Skeletal muscle tissue (tissue), 4 donors: ENCODE results near the gene RILPL1. TPM values are rescaled to one million over a fixed set of nuclear protein-coding genes. Genes with fewer than 3 reads are reported as not detected.
A peak's percentile ranks its signal among the peaks of the same experiment; 100 is the strongest.
"Not testable (repeated sequence)": the region's sequence is repeated elsewhere in the genome, so short reads cannot be mapped to it uniquely, and the experiment has no call there.

ENCODE experiments used
- H3K27ac ChIP-seq: one replicate; pipeline ENCODE4 v1.7.0; 2013; ENCODE audit warnings: mild to moderate bottlenecking, low read depth, low read length, inconsistent platforms
- H3K27me3 ChIP-seq, 3 donors: one replicate each; pipeline ENCODE4 v1.7.0; 2013; ENCODE audit warnings: low read length in 3 of 3; ENCODE audit not compliant: control insufficient read depth in 3 of 3, insufficient read depth in 3 of 3
- H3K36me3 ChIP-seq, 3 donors: one replicate each; pipeline ENCODE4 v1.7.0; 2013; ENCODE audit warnings: low read length in 3 of 3; ENCODE audit not compliant: control insufficient read depth in 3 of 3, insufficient read depth in 3 of 3
- H3K4me1 ChIP-seq, 3 donors: one replicate each; pipeline ENCODE4 v1.7.0; 2013; ENCODE audit warnings: low read length in 3 of 3, mild to moderate bottlenecking in 3 of 3; ENCODE audit not compliant: control insufficient read depth in 3 of 3, insufficient read depth in 3 of 3
- H3K4me3 ChIP-seq, 3 donors: one replicate each; pipeline ENCODE4 v1.7.0; 2013; ENCODE audit warnings: low read length in 3 of 3
- H3K9ac ChIP-seq, 3 donors: one replicate each; pipeline ENCODE4 v1.7.0; 2013; ENCODE audit warnings: low read length in 3 of 3, mild to moderate bottlenecking in 3 of 3, moderate library complexity in 2 of 3, low read depth in 1 of 3
- H3K9me3 ChIP-seq, 3 donors: one replicate each; pipeline ENCODE4 v1.7.0; 2013; ENCODE audit warnings: low read length in 3 of 3; ENCODE audit not compliant: control insufficient read depth in 3 of 3
- total RNA-seq: library from RNA; depleted of rRNA; stranded (reverse); fragments of >200 nt; gene quantifications from one replicate; pipeline ENCODE4 v1.2.3, GENCODE V29; 2014
- donor health status: Osteomylitis.

RILPL1 gene
- total RNA-seq, 1 donor from 2014 or later: 5.2 TPM

- Histone ChIP-seq H3K27ac (peak overlapping the region; percentile 81), H3K36me3 (peaks cover 52 to 64% (median 60%) of the 10 kb centered on the region in 3 donors), H3K4me1 (peaks cover 9 to 17% (median 15%) of the 10 kb centered on the region in 3 donors), H3K27me3 (no peaks in the 10 kb centered on the region), H3K9ac (peak overlapping the region; percentile 53 to 70 (median 57)), H3K4me3 (peak overlapping the region; percentile 23 to 48 (median 41)), H3K9me3 (no peaks in the 10 kb centered on the region)
Observed at GRCh38 chr12:123519141-123520001, 14.1 kb downstream of the RILPL1 start.

GRCh38 chr12:123516216-123516780 lies 17.2 kb downstream of the RILPL1 start:
- Histone ChIP-seq H3K36me3 (peaks cover 54 to 60% (median 56%) of the 10 kb centered on the region in 3 donors), H3K27ac (no peak overlapping the region), H3K9me3 (no peaks in the 10 kb centered on the region), H3K4me1 (peaks cover 9 to 17% (median 15%) of the 10 kb centered on the region in 3 donors), H3K4me3 (no peak overlapping the region), H3K27me3 (no peaks in the 10 kb centered on the region), H3K9ac (no peak overlapping the region)

- not testable (repeated sequence) for H3K4me1 ChIP-seq, H3K27ac ChIP-seq, H3K9me3 ChIP-seq, H3K4me3 ChIP-seq, H3K9ac ChIP-seq, H3K27me3 ChIP-seq
- peaks cover 49 to 54% (median 51%) of the 10 kb centered on the region in 3 donors for H3K36me3 ChIP-seq
Observed at GRCh38 chr12:123514582-123515221, 18.8 kb downstream of the RILPL1 start.

- no peaks in the 10 kb centered on the region for H3K27me3 ChIP-seq
- no peak overlapping the region for H3K9ac ChIP-seq
- peaks cover 47 to 52% (median 48%) of the 10 kb centered on the region in 3 donors for H3K36me3 ChIP-seq
- no peaks in the 10 kb centered on the region for H3K9me3 ChIP-seq
- no peak overlapping the region for H3K27ac ChIP-seq
- H3K4me3 ChIP-seq: no peak overlapping the region
- no peaks in the 10 kb centered on the region for H3K4me1 ChIP-seq
Observed at GRCh38 chr12:123513805-123514204, 19.7 kb downstream of the RILPL1 start.

GRCh38 chr12:123512838-123513665 lies 20.5 kb downstream of the RILPL1 start:
- H3K9ac ChIP-seq: no peak overlapping the region
- no peaks in the 10 kb centered on the region for H3K4me1 ChIP-seq
- H3K27ac ChIP-seq: no peak overlapping the region
- no peaks in the 10 kb centered on the region for H3K27me3 ChIP-seq
- no peaks in the 10 kb centered on the region for H3K9me3 ChIP-seq
- H3K36me3 ChIP-seq: peaks cover 45 to 49% (median 45%) of the 10 kb centered on the region in 3 donors
- no peak overlapping the region for H3K4me3 ChIP-seq

- Histone ChIP-seq H3K27ac (no peak overlapping the region), H3K27me3 (no peaks in the 10 kb centered on the region), H3K9ac (no peak overlapping the region), H3K9me3 (no peaks in the 10 kb centered on the region), H3K4me1 (peaks cover 0 to 5% (median 0%) of the 10 kb centered on the region in 3 donors), H3K4me3 (no peak overlapping the region), H3K36me3 (peaks cover 19 to 24% (median 24%) of the 10 kb centered on the region in 3 donors)
Observed at GRCh38 chr12:123506843-123507236, 26.7 kb downstream of the RILPL1 start.

- no peak overlapping the region for H3K27ac ChIP-seq
- H3K27me3 ChIP-seq: no peaks in the 10 kb centered on the region
- no peaks in the 10 kb centered on the region for H3K9me3 ChIP-seq
- H3K4me1 ChIP-seq: peaks cover 0 to 5% (median 0%) of the 10 kb centered on the region in 3 donors
- H3K36me3 ChIP-seq: peaks cover 14 to 19% (median 19%) of the 10 kb centered on the region in 3 donors
- H3K4me3 ChIP-seq: no peak overlapping the region
- no peak overlapping the region for H3K9ac ChIP-seq
Observed at GRCh38 chr12:123506059-123506842, 27.3 kb downstream of the RILPL1 start.

GRCh38 chr12:123502163-123502704 lies 31.3 kb downstream of the RILPL1 start:
- no peaks in the 10 kb centered on the region for H3K27me3 ChIP-seq
- H3K4me3 ChIP-seq: no peak overlapping the region
- peaks cover 0 to 5% (median 0%) of the 10 kb centered on the region in 3 donors for H3K4me1 ChIP-seq
- peaks cover 24 to 29% (median 25%) of the 10 kb centered on the region in 3 donors for H3K36me3 ChIP-seq
- no peak overlapping the region for H3K9ac ChIP-seq
- no peaks in the 10 kb centered on the region for H3K9me3 ChIP-seq
- H3K27ac ChIP-seq: no peak overlapping the region

GRCh38 chr12:123499332-123499731 lies 34.2 kb downstream of the RILPL1 start:
- H3K9ac ChIP-seq: no peak overlapping the region
- H3K27me3 ChIP-seq: no peaks in the 10 kb centered on the region
- H3K4me1 ChIP-seq: peaks cover 8 to 13% (median 9%) of the 10 kb centered on the region in 3 donors
- no peak overlapping the region for H3K4me3 ChIP-seq
- no peaks in the 10 kb centered on the region for H3K9me3 ChIP-seq
- peaks cover 26 to 32% (median 28%) of the 10 kb centered on the region in 3 donors for H3K36me3 ChIP-seq
- H3K27ac ChIP-seq: no peak overlapping the region
